Measurements from ENCODE around the gene PLEKHO2.
"Not testable (repeated sequence)": the region's sequence is repeated elsewhere in the genome, so short reads cannot be mapped to it uniquely, and the experiment has no call there.

PLEKHO2 gene

DNA sequence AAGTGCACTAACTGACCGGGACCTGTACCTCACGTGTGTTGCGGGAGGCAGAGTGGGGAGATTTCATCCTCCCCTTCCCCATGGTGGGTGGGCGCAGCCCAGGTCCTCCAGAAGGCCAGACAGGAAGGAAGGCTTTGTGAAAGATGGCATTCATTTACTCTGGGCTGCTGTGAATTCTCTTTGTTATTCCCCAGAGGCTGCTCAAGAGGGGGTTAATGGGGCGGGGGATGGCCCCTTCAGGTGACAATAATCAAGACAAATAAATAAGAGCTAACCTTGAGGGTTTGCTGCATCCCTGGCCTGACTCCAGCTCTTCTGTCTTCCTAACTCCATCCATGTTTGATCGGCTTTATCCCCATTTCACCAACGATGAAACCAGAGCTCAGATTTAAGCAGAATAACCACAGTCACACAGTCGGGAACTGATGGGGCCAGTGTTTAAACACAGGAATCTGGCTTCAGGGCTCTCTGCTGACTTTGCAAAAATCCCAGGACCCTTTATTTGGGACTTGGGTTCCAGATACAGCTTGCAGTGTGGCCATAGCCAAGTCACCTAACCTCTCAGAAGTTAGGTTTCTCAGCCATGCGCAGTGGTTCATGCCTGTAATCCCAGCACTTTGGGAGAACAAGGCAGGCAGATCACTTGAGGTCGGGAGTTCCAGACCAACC is 32.8 kb upstream of the PLEKHO2 start:
- H3K4me1 ChIP-seq (ENCODE audit: insufficient read depth, poor library complexity, severe bottlenecking) = no peaks in the 10 kb centered on the region
- no peak for ATAC-seq (ENCODE audit: low read depth)
- H3K4me3 ChIP-seq (ENCODE audit: severe bottlenecking) = no peak overlapping the region

GRCh38 chr15:64809649-64810496 is 31.8 kb upstream of the PLEKHO2 start:
- Histone ChIP-seq H3K4me1 (ENCODE audit: insufficient read depth, poor library complexity, severe bottlenecking) (no peaks in the 10 kb centered on the region), H3K4me3 (ENCODE audit: severe bottlenecking) (no peak overlapping the region), H3K27me3 (ENCODE audit: insufficient read depth, poor library complexity, severe bottlenecking) (no peaks in the 10 kb centered on the region), H3K36me3 (ENCODE audit: low read depth) (no peaks in the 10 kb centered on the region), H3K9me3 (ENCODE audit: severe bottlenecking) (no peaks in the 10 kb centered on the region), H3K27ac (ENCODE audit: poor library complexity, severe bottlenecking) (no peak overlapping the region)
- ATAC-seq (ENCODE audit: low read depth) = peak; percentile 82
- DNase-seq (ENCODE audit: low spot score) = peak; percentile 85
- TF ChIP-seq, protein P1, sequence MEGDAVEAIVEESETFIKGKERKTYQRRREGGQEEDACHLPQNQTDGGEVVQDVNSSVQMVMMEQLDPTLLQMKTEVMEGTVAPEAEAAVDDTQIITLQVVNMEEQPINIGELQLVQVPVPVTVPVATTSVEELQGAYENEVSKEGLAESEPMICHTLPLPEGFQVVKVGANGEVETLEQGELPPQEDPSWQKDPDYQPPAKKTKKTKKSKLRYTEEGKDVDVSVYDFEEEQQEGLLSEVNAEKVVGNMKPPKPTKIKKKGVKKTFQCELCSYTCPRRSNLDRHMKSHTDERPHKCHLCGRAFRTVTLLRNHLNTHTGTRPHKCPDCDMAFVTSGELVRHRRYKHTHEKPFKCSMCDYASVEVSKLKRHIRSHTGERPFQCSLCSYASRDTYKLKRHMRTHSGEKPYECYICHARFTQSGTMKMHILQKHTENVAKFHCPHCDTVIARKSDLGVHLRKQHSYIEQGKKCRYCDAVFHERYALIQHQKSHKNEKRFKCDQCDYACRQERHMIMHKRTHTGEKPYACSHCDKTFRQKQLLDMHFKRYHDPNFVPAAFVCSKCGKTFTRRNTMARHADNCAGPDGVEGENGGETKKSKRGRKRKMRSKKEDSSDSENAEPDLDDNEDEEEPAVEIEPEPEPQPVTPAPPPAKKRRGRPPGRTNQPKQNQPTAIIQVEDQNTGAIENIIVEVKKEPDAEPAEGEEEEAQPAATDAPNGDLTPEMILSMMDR (IDR thresholded peaks at IDR 0.05; ENCODE audit: poor library complexity, severe bottlenecking) = peak; percentile 100

More for the DNA sequence above, 32.8 kb upstream of the PLEKHO2 start:
- H3K36me3 ChIP-seq (ENCODE audit: low read depth) = no peaks in the 10 kb centered on the region
- no peak overlapping the region for H3K27ac ChIP-seq (ENCODE audit: poor library complexity, severe bottlenecking)
- H3K9me3 ChIP-seq (ENCODE audit: severe bottlenecking) = no peaks in the 10 kb centered on the region
- no peak for DNase-seq (ENCODE audit: low spot score)
- no peaks in the 10 kb centered on the region for H3K27me3 ChIP-seq (ENCODE audit: insufficient read depth, poor library complexity, severe bottlenecking)
- TF ChIP-seq, protein P1 (IDR thresholded peaks at IDR 0.05; ENCODE audit: poor library complexity, severe bottlenecking) = no peak

DNA sequence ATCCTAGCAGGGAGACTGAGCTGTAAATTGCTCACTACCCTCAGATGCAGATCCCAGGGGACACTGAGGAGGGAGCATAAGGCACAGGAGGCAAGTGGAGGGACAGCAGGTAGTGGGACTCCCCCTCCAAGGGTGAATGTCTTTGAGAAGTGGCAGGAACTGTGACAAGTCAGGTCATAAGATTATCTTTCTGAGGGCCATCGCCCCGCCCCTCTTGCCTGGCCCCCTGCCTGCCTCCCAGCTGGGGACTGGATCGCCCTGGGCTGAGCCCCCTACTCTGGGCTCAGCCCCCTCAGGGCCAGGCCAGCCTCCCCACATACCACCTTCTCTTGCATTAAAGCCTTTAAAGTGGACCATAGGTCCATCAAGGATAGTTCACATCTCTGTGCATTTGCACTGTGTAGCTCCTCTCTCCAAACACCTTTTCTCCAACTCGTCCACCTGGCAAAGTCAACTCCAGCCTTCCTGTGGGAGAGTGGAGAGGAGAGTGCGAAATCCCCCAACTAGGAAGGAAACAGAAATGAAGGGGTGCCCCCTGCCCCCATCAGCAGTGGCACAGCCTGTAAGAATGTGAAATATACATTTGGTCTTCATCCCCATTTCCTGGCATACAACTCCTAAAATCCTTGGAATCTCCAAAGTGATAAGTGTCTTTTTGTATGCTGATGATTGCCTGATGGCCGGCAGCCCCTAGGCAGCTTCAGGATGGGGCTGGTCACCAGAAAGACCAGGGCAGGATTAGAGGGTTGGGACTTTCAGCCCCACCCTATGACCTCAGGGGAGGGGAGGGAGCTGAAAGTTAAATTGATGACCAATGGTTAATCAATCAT is 31.0 kb upstream of the PLEKHO2 start:
- no peaks in the 10 kb centered on the region for H3K9me3 ChIP-seq (ENCODE audit: severe bottlenecking)
- H3K4me1 ChIP-seq (ENCODE audit: insufficient read depth, poor library complexity, severe bottlenecking) = no peaks in the 10 kb centered on the region
- no peak overlapping the region for H3K27ac ChIP-seq (ENCODE audit: poor library complexity, severe bottlenecking)
- TF ChIP-seq, protein P1 (IDR thresholded peaks at IDR 0.05; ENCODE audit: poor library complexity, severe bottlenecking) = no peak
- DNase-seq (ENCODE audit: low spot score) (no peak), ATAC-seq (ENCODE audit: low read depth) (no peak)
- no peaks in the 10 kb centered on the region for H3K36me3 ChIP-seq (ENCODE audit: low read depth)
- no peak overlapping the region for H3K4me3 ChIP-seq (ENCODE audit: severe bottlenecking)
- H3K27me3 ChIP-seq (ENCODE audit: insufficient read depth, poor library complexity, severe bottlenecking) = no peaks in the 10 kb centered on the region

DNA sequence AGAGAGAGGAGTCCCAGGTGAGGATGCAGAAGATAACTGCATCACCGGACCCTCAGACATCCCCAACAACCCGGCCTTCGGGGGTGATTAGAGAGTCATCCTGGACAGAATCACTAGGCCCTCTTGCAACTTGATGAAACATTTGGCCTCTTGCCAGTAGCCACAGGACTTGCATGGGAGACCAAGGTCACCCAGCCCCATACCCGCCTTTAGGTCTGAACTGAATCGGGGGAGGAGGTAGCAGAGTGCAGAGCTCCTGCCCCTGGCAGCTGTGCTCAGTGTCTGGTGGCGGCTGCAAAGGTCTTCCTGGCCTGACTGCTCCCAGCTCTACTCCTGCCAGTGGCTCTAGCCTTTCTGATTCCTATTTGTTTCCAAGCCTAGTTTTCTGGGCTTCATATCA is 28.6 kb upstream of the PLEKHO2 start:
- TF ChIP-seq, protein P1 (IDR thresholded peaks at IDR 0.05; ENCODE audit: poor library complexity, severe bottlenecking) = no peak
- no peak for DNase-seq (ENCODE audit: low spot score)
- H3K27ac ChIP-seq (ENCODE audit: poor library complexity, severe bottlenecking) = no peak overlapping the region
- ATAC-seq (ENCODE audit: low read depth) = peak; percentile 8; the same call in 2 of the 3 replicates
- H3K4me3 ChIP-seq (ENCODE audit: severe bottlenecking) = no peak overlapping the region
- H3K27me3 ChIP-seq (ENCODE audit: insufficient read depth, poor library complexity, severe bottlenecking) = no peaks in the 10 kb centered on the region
- H3K36me3 ChIP-seq (ENCODE audit: low read depth) = peaks cover 15% of the 10 kb centered on the region
- H3K9me3 ChIP-seq (ENCODE audit: severe bottlenecking) = no peaks in the 10 kb centered on the region
- H3K4me1 ChIP-seq (ENCODE audit: insufficient read depth, poor library complexity, severe bottlenecking) = no peaks in the 10 kb centered on the region

DNA sequence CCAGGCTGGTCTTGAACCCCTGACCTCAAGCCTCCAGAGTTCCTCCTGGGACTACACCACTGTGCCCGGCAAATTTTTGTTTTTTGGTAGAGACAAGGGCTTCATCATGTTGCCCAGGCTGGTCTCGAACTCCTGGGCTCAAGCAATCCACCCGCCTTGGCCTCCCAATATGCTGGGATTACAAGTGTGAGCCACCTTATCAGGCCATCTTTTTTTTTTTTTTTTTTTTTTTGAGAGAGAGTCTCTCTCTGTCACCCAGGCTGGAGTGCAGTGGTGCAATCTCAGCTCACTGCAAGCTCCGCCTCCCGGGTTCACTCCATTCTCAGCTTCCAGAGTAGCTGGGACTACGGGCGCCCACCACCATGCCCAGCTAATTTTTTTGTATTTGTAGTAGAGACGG is 27.4 kb upstream of the PLEKHO2 start:
- H3K9me3 ChIP-seq (ENCODE audit: severe bottlenecking) = not testable (repeated sequence)

GRCh38 chr15:64814965-64815364 is 26.8 kb upstream of the PLEKHO2 start:
- not testable (repeated sequence) for H3K4me3 ChIP-seq (ENCODE audit: severe bottlenecking); H3K4me1 ChIP-seq (ENCODE audit: insufficient read depth, poor library complexity, severe bottlenecking); ATAC-seq (ENCODE audit: low read depth); H3K27ac ChIP-seq (ENCODE audit: poor library complexity, severe bottlenecking); H3K9me3 ChIP-seq (ENCODE audit: severe bottlenecking); DNase-seq (ENCODE audit: low spot score); H3K27me3 ChIP-seq (ENCODE audit: insufficient read depth, poor library complexity, severe bottlenecking)
- H3K36me3 ChIP-seq (ENCODE audit: low read depth) = peaks cover 34% of the 10 kb centered on the region

More for the DNA sequence above, 27.4 kb upstream of the PLEKHO2 start:
- H3K27me3 ChIP-seq (ENCODE audit: insufficient read depth, poor library complexity, severe bottlenecking); ATAC-seq (ENCODE audit: low read depth); H3K4me3 ChIP-seq (ENCODE audit: severe bottlenecking); DNase-seq (ENCODE audit: low spot score); H3K4me1 ChIP-seq (ENCODE audit: insufficient read depth, poor library complexity, severe bottlenecking); H3K27ac ChIP-seq (ENCODE audit: poor library complexity, severe bottlenecking): not testable (repeated sequence)
- H3K36me3 ChIP-seq (ENCODE audit: low read depth) = peaks cover 27% of the 10 kb centered on the region
